Sigmoid colon (tissue), 4 donors: ENCODE measurements around the gene PTPRE.

Source experiments
- CTCF ChIP-seq, 4 experiments: fragments of 450-650 bp in 3 of 4; fragments of 200-600 bp in 1 of 4; IDR thresholded peaks; one replicate each; pipeline ENCODE4 v1.5.1; 2016 to 2019; ENCODE audit warnings: antibody characterized with exemption in 4 of 4, mild to moderate bottlenecking in 3 of 4, moderate library complexity in 2 of 4
- EP300 ChIP-seq, 4 donors: sonication (generic); formaldehyde crosslinking; IDR thresholded peaks; one replicate each; pipeline ENCODE4 v1.6.1; 2017; ENCODE audit warnings: antibody characterized with exemption in 4 of 4
- POLR2A ChIP-seq, 2 donors: fragments of 450-650 bp; IDR thresholded peaks; one replicate each; pipeline ENCODE4 v1.6.1; 2016; ENCODE audit warnings: antibody characterized with exemption in 2 of 2, mild to moderate bottlenecking in 2 of 2, moderate library complexity in 2 of 2

- TF ChIP-seq CTCF (IDR thresholded peaks at IDR 0.05): no peak
- TF ChIP-seq POLR2A (IDR thresholded peaks at IDR 0.05): no peak
- TF ChIP-seq EP300 (IDR thresholded peaks at IDR 0.05): no peak
Observed at GRCh38 chr10:127921075-127921752, 14.3 kb downstream of the PTPRE start.
